ENCODE results near the gene POLN.
"Not testable (repeated sequence)": the region's sequence is repeated elsewhere in the genome, so short reads cannot be mapped to it uniquely, and the experiment has no call there.

POLN gene

DNA sequence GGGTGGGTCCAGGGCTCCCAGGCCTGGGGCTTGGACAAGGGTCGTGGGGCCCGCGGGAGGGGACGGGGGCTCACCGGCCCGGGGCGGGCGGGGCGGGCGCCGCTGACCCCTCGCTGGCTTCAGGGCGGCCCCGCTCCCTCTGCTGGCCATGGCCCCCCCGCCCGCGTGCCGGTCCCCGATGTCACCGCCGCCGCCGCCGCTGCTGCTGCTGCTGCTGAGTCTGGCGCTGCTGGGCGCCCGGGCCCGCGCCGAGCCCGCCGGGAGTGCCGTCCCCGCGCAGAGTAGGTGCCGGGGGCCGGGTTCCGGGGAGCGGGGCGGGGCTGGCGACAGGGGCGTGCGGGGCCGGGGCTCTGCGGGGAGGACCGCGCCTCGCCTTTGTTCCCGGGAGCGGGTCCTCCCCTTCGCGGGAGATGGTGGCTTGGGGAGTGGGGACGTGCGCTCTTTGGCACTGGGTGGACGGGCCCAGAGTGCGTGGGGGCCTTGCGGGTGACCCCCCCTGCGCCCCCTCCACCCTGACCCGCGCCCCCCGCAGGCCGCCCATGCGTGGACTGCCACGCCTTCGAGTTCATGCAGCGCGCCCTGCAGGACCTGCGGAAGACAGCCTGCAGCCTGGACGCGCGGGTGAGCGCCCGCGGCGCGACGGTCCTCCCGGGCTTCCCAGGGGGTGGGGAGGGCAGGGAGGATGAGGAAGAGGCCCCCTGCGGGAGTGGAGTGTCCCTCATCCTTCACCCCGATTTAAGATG, 199.5 kb downstream of the POLN start:
- no peak for DNase-seq (ENCODE audit: low read depth)

DNA sequence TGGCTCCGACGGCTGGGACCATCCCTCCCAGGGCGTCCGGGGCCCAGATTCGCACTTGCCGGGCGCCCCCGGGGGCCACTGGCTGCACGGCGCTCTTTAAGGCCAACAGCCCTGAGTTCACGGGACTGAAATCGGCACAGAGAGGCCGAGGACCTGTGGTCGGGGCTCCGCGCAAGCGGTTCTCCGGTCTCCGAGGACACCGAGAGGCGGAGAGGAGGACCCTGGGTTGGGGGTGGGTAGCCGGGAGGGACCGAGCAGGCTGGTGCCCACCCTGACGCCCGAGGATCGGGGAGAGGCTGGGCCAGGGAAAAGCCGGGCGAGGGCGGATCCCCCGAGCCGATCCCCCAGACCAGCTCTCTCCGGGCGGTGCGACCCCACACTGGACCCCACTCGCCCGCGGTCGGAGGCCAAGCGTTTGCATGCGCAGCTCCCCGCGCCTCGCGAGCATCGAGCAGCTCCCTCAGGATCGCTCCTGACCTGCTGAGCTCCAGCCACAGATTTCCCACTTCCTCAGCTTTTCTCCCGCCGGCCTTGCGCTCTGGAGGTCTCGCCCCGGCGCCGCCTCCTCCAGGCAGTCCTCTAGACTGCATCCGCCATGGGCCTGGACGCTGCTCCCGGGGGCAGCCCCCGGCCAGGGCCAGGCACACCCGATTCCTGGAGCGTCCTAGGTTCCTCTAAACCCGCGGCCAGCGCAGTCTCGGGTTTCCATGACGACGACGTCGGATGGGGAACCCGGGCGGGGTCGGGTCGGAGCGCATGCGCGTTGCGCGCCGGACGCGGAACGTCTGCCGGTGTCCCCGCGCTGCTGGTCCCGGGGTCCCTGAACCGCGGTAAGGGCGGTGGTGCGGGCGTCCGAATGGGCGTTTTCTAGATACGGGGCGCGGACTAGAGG, 200.4 kb downstream of the POLN start:
- DNase-seq (ENCODE audit: low read depth) = peak; percentile 81

DNA sequence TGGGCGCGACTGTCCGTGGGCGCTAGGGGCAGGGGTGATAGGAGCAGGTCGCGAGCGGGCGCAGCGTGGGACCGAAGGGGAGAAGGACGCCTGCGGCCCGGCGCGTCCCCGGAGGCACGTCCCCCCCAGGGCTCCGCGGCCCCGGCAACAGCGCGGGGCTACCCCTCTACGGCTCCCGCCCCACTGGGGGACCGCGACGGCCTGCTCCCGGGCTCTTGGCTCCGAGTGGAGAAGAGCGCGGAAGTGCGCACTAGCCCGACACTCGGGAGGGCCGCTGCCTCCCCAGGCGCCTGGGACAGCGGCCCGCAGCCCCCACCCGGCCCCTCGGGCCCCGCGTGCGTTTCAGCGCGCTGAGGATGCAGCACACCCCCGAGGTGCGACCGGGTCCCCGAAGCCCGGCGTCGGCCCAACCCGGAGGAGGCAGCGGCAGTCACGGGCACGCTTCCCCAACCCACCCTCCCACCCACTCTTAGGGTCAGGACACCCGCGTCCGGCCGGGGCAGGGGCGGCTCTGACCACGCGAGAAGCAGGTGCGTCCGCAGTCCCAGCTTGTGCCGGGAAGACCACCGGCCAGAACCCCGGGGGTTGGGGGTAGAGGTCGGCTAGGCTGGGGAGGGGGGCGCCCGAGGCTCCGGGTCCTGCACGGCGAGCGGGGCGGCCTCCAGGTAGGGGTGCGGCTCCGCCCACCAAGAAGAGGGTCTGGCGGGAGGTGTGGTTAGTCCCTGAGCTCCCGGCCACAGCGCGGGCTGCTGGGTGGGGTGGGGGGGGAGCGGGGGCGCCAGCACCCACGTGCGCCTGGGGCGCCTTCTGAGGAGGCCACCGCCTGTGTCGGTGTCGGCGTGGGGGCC, 201.3 kb downstream of the POLN start:
- no peak for DNase-seq (ENCODE audit: low read depth)

DNA sequence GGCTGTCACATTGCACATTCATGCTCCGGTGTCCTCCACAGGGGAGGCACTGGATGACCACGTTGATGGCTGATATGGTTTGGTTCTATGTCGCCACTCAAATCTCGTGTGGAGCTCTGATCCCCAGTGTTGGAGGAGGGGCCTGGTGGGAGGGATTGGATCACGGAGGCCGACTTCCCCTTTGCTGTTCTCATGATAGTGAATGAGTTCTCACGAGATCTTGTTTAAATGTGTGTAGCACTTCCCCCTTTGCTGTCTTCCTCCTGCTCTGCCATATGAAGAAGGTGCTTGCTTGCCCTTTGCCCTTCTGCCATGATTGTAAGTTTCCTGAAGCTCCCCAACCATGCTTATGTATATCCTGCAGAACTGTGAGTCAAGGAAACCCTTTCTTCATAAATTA, 205.1 kb downstream of the POLN start:
- DNase-seq (ENCODE audit: low read depth) = no peak

DNA sequence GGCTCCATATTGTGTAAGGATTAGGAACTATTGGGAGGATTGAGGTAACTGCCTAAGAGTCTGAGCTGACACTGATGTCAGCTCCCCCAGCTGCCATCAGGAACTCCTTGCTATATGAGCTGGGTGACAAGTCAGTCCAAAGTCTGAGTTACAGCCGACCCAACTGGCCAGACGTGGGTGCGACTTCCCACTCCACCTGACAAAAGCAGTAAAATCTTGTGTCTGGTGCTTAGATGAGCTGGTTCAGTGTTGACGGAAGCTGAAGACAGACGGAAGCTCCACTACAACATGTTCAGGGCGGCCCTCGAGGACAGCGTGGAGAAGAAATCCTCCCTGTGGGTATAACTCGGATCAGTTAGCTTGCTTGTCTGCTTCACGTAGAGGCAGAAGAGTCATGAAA, 205.6 kb downstream of the POLN start:
- no peak for DNase-seq (ENCODE audit: low read depth)

DNA sequence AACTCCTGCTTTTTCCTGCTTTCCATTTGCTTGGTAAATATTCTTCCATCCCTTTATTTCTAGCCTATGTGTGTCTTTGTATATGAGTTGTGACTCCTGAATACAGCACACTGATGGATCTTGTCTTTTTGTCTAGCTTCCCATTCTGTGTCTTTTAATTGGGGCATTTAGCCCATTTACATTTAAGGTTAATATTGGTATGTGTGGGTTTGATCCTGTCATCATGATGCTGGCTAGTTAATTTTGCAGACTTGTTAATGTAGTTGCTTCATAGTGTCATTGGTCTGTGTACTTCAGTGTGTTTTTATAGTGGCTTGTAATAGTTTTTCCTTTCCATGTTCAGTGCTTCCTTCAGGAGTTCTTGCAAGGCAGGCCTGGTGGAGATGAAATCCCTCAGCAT, 210.8 kb downstream of the POLN start:
- not testable (repeated sequence) for DNase-seq (ENCODE audit: low read depth)

DNA sequence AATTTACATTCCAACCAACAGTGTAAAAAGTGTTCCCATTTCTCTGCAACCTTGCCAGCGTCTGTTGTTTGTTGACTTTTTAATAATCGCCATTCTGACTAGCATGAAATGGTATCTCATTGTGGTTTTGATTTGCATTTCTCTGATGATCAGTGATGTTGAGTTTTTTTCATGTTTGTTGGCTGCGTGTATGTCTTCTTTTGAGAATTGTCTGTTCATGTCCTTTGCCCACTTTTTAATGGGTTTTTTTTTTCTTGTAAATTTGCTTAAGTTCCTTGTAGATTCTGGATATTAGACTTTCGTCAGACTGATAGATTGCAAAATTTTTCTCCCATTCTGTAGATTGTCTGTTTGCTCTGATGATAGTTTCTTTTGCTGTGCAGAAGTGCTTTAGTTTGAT, 214.8 kb downstream of the POLN start:
- not testable (repeated sequence) for DNase-seq (ENCODE audit: low read depth)

DNA sequence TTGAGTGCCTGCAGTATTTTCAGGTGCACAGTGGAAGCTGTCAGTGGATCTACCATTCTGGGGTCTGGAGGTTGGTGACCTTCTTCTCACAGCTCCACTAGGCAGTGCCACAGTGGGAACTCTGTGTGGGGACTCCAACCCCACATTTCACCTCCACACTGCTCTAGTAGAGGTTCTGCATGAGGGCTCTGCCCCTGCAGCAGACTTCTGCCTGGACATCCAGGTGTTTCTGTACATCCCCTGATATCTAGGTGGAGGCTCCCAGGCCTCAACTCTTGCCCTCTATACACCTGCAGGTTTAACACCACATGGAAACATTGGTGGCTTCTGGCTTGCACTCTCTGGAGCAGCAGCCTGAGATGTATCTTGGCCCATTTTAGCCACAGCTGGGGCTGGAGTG, 216.1 kb downstream of the POLN start:
- DNase-seq (ENCODE audit: low read depth) = no peak

DNA sequence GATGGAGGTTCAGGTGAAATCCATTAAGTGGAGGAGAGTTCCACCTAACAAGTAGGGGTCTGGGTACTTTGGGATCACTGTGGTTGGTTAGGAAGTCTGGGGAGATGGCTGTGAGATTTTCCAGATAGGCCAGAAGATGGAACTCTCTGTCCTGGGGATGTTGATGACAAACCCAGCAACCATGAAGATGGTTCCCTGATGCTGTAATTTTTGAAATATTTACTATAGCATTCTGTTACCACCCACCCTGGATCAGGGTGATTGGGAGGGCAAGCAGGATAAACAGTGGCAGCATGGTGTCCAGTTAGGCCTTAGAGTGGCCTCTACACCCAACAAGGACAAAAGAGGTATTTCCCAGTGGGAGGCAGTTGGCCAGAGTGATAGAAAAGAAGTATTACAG, 217.2 kb downstream of the POLN start:
- no peak for DNase-seq (ENCODE audit: low read depth)
